ENCODE data around the gene MT1A. TPM values are rescaled to one million over a fixed set of nuclear protein-coding genes. Genes with fewer than 3 reads are reported as not detected.

Gene MT1A
- total and polyA plus RNA-seq, 12 donors = 0.71 to 102 (median 3.0) TPM; not detected in 2

- WGBS, 2 donors = 66 to 68% methylated on average over 1 of the region's 1 CpG
- intact Hi-C loops (cut with DNase I) = no loop called here
- peaks cover 3 to 96% (median 44%) of the 10 kb centered on the region in 7 donors for H3K27me3 ChIP-seq
Measured at GRCh38 chr16:56639045-56639444, 579 bp downstream of the MT1A start.

GRCh38 chr16:56640076-56640475, 1.6 kb downstream of the MT1A start:
- no peak for ATAC-seq
- H3K9me3 ChIP-seq = no peaks in the 10 kb centered on the region
- no peak overlapping the region for H3K27ac ChIP-seq
- 86 to 89% methylated on average over 1 of the region's 1 CpG for WGBS, 2 donors
- peaks cover 3 to 95% (median 44%) of the 10 kb centered on the region in 7 donors for H3K27me3 ChIP-seq
- H3K4me3 ChIP-seq = no peak overlapping the region
- H3K4me1 ChIP-seq = peaks cover 0 to 42% (median 27%) of the 10 kb centered on the region in 9 donors
- DNase-seq = no peak
- no peaks in the 10 kb centered on the region for H3K36me3 ChIP-seq
- no peak for TF ChIP-seq CTCF (IDR thresholded peaks at IDR 0.05)
- intact Hi-C loops (cut with DNase I) = loop anchor here in 5 of 10 donors (5.0 kb wide), 2 partner anchors 33 to 42 kb away; partner anchors contain the start of genes MT2A (in 4 of the 5) and MT1X (in 1 of the 5)

More at GRCh38 chr16:56639045-56639444, 579 bp downstream of the MT1A start:
- peaks cover 0 to 44% (median 27%) of the 10 kb centered on the region in 9 donors for H3K4me1 ChIP-seq
- DNase-seq (no peak), ATAC-seq (no peak)
- H3K9me3 ChIP-seq = no peaks in the 10 kb centered on the region
- peak overlapping the region in 1 of 10 donors; percentile 53 for H3K4me3 ChIP-seq
- H3K27ac ChIP-seq = peak overlapping the region in 1 of 10 donors; percentile 78
- H3K36me3 ChIP-seq = no peaks in the 10 kb centered on the region
- no peak for TF ChIP-seq CTCF (IDR thresholded peaks at IDR 0.05)

GRCh38 chr16:56641166-56641565, 2.7 kb downstream of the MT1A start:
- peaks cover 0 to 36% (median 25%) of the 10 kb centered on the region in 9 donors for H3K4me1 ChIP-seq
- TF ChIP-seq CTCF (IDR thresholded peaks at IDR 0.05) = no peak
- intact Hi-C loops (cut with DNase I) = loop anchor here in 5 of 10 donors (5.0 kb wide), 2 partner anchors 34 to 41 kb away; partner anchors contain the start of genes MT2A (in 4 of the 5) and MT1X (in 1 of the 5)
- ATAC-seq = no peak
- peaks cover 0 to 95% (median 43%) of the 10 kb centered on the region in 7 donors for H3K27me3 ChIP-seq
- WGBS, 2 donors = 98% methylated on average over 2 of the region's 2 CpGs
- H3K27ac ChIP-seq = no peak overlapping the region
- no peaks in the 10 kb centered on the region for H3K9me3 ChIP-seq
- H3K4me3 ChIP-seq = no peak overlapping the region
- DNase-seq = no peak
- no peaks in the 10 kb centered on the region for H3K36me3 ChIP-seq

GRCh38 chr16:56643080-56643778, 4.8 kb downstream of the MT1A start:
- DNase-seq (peak; percentile 42 to 77), ATAC-seq (peak; percentile 85 to 94 (median 92))
- peaks cover 0 to 95% (median 46%) of the 10 kb centered on the region in 7 donors for H3K27me3 ChIP-seq
- no peaks in the 10 kb centered on the region for H3K9me3 ChIP-seq
- intact Hi-C loops (cut with DNase I) = loop anchor here in 5 of 10 donors (5.0 kb wide), 2 partner anchors 36 to 39 kb away; partner anchors contain the start of genes MT2A (in 4 of the 5) and MT1X (in 1 of the 5)
- peaks cover 0 to 31% (median 20%) of the 10 kb centered on the region in 9 donors for H3K4me1 ChIP-seq
- TF ChIP-seq CTCF (IDR thresholded peaks at IDR 0.05) = peak in 8 of 9 donors; percentile 6 to 60 (median 46)
- 6 to 10% methylated on average over 42 of the region's 42 CpGs for WGBS, 2 donors
- peak overlapping the region in 5 of 10 donors; percentile 0 to 42 (median 23) for H3K27ac ChIP-seq
- peak overlapping the region in 9 of 10 donors; percentile 11 to 49 (median 41) for H3K4me3 ChIP-seq
- no peaks in the 10 kb centered on the region for H3K36me3 ChIP-seq
